Stimulated activated CD4-positive, alpha-beta T cell treated with anti-CD3 and anti-CD28 coated beads, Interleukin-1b, Interleukin-23, amount 100 ng/mL, for 1 hour (primary cell): Measurements from ENCODE around the gene POFUT1.
A peak's percentile ranks its signal among the peaks of the same experiment; 100 is the strongest.
"Not testable (repeated sequence)": the region's sequence is repeated elsewhere in the genome, so short reads cannot be mapped to it uniquely, and the experiment has no call there.

Experiments used
- DNase-seq, 2 donors: peaks; one replicate each; pipeline ENCODE4 v3.0.0-alpha.2; 2020; ENCODE audit warnings: low read depth in 2 of 2

POFUT1 gene

GRCh38 chr20:32207626-32208498 is at the start of gene POFUT1, which contains the start of gene PLAGL2:
TSS of gene POFUT1 (plus strand) at chr20:32207880. CDS start at chr20:32207942, 62 bp downstream.
TSS of gene PLAGL2 (minus strand) at chr20:32207743. CDS start at chr20:32202178, 5,565 bp downstream.
- DNase-seq, result peak; percentile 74 to 85

DNA sequence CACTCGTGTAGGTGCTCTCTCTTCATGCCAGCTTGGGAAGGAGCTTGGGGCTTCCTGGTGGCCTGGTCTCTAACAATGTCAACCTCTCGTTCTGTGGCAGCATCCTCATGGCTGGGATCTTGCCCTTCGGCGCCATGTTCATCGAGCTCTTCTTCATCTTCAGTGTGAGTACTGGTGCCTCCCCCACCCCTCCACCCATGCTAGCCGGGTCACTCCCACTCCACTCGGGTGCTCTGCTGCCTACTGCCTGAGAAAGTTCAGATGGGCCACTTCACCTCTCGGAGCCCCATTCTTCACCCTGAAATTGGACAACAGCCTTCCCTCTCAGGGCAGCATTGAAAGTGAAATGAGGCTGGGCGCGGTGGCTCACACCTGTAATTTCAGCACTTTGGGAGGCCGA is 49.3 kb upstream of the POFUT1 start:
- no peak for DNase-seq

GRCh38 chr20:32158943-32159660 is 48.6 kb upstream of the POFUT1 start:
- no peak for DNase-seq

DNA sequence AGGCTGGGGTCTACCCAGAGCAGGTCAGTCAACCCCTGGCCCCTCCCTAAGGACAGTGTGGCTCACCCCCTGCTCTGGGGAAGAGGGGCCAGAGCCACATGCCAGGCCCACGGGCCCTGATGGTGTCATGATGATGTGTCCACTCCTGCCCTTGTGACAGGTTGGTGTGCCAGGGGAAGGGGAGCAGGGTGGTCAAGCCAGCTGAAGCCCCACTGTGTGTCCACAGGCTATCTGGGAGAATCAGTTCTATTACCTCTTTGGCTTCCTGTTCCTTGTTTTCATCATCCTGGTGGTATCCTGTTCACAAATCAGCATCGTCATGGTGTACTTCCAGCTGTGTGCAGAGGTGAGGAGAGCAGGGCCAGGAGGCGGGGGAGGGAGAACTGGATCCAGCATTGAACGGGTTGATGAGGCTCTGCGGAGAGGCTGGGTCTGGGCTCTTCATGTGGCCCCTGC is 47.9 kb upstream of the POFUT1 start:
- DNase-seq, result no peak

- DNase-seq, result no peak
Measured at GRCh38 chr20:32160341-32160740, 47.3 kb upstream of the POFUT1 start.

GRCh38 chr20:32162351-32162750 is 45.3 kb upstream of the POFUT1 start:
- DNase-seq, result no peak

DNA sequence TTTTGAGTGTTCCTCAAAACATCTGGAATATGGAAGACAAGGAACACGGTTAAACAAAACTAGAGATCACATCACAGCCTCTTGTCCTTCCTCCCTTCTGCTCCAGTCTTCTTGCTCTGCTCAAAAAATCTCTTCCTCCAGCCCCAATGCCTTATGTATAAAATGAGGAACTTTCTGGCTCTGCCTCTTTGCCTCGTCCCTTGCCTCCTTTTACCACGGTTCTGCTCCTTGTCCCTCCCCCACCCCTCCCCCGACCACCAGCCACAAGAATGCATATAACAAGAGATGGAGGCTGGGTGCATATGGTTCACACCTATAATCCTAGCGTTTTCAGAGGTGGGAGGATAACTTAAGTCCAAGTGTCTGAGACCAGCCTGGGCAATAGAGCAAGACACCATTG is 43.7 kb upstream of the POFUT1 start:
- no peak for DNase-seq

DNA sequence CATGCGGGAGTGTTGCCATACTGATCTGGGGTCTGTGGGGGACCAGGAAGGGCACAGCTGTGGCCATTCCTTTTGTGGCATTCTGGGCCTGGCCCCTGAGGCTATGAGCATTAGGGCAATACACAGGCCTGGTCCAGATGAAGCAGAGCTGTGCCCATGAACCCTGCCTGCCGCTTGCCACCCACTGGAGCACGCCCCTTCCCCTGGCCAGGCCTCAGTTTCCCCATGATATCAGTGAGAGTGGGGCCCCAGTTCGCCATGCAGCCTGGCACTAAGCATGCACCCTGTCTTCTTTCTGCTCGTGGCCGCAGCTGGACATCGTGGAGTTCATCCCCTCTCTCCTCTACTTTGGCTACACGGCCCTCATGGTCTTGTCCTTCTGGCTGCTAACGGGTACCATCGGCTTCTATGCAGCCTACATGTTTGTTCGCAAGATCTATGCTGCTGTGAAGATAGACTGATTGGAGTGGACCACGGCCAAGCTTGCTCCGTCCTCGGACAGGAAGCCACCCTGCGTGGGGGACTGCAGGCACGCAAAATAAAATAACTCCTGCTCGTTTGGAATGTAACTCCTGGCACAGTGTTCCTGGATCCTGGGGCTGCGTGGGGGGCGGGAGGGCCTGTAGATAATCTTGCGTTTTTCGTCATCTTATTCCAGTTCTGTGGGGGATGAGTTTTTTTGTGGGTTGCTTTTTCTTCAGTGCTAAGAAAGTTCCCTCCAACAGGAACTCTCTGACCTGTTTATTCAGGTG is 42.5 kb upstream of the POFUT1 start:
- DNase-seq, result no peak

- DNase-seq, result no peak
Measured at GRCh38 chr20:32165836-32166545, 41.7 kb upstream of the POFUT1 start.

DNA sequence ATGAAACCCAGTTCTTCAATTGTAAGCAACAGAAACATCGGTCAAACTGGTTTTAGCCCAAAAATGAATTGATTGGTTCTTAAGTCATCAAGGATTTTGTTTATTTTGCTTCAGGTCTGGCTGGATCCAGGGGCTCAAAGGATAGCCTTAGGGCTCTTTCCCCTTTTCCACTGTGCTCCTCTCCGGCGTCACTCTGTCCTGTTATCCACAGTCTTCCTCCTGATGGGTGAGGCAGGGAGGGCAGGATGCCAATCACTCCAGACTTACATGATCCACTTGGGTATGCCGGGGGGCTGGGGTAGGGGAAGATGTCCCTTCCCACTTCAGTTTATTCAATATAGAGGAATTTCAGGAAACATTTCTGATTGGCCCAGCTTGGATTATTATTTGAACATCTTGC is 40.1 kb upstream of the POFUT1 start:
- DNase-seq, result no peak

DNA sequence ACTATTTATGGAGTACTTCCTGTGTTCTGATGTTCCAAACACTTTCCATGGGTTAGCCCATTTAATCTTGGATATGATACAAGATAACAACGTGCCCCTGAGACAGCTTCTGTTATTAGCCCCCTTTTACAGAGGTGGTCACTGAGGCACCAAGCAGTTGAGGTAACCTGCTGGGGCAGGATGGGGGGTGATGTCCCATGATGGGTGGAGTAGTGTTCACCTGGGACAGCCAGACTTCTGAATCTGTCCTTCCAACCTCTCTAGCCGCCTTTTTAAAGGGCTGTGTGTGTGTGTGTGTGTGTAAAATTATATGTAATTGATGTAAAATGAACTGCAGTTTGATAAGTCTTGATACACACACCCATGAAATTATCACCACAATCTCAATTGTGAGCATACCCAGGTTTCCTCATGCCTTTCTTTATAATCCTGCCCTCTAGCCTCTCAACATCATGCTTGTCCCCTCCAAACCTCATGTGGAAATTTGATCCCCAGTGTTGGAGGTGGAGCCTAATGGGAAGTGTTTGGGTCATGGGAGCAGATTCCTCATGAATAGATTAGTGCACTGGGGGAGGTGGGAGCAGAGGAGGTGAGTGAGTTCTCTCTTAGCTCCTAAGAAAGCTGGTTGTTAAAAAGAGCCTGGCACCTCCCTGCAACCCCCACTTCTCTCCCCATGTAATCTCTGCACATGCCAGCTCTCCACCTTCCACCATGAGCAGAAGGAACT is 39.3 kb upstream of the POFUT1 start:
- no peak for DNase-seq

- DNase-seq, result not testable (repeated sequence)
Measured at GRCh38 chr20:32177696-32178095, 30.0 kb upstream of the POFUT1 start.

- no peak for DNase-seq
Measured at GRCh38 chr20:32179515-32179914, 28.2 kb upstream of the POFUT1 start.

DNA sequence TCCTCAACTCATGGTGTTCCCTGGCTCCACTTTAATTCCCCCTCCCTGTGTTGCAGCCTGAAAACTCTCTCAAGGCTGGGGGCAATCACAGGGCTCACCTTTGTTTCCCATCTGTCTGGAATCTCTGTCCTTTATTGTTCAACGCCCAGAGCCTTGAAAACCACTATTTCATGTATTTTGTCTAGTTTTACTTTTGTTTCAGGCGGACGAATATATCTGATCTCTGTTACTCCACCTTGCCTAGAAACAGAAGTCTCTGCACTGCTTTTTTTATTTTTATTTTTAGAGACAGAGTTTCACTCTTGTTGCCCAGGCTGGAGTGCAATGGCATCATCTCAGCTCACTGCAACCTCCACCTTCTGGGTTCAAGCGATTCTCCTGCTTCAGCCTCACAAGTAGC is 27.7 kb upstream of the POFUT1 start:
- no peak for DNase-seq

DNA sequence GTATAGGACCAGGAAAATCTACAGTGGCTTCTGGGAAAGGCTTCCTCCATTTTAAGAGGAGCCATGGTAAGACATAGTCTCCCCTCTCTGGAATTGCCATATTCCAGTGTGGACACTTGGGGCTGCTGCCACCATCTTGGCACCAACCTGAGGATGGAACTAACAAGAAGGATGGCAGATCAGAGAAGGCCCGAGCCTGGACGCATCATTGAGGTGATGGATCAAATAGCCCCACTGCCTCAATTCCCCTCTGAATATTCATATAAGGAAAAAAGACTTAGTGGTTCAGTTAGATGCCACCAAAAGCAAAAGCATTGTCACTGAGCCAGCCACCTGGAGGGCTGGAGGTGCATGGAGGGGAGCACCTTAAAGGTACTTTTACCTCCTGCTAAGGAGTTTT is 26.1 kb upstream of the POFUT1 start:
- no peak for DNase-seq

GRCh38 chr20:32183947-32184635 is 23.6 kb upstream of the POFUT1 start:
- DNase-seq, result no peak

DNA sequence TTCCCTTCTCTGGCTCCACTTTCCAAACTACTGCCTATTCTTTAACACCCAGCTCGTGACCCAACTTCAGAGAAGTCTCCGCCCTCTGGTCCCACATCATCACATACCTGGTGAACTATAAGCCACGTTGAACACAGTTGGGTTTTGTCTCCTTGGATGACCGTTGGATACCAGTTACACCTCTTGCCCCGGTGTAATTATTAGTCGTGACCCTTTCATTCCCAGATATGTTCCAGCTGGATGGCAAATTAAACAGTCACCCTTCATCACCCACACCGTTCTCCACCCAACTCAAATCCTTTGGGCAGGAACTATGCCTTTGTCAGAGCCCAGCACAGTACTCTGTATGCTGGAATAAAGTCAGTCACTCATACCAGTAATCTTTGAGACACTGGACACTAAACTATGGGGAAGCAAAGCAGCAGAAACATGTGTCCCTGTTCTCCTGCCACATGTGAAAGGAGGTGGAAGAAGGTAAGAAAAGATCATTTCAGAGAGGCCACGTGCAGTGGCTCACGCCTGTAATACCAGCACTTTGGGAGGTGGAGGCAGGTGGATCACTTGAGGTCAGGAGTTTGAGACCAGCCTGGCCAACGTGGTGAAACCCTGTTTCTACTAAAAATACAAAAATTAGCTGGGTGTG is 22.6 kb upstream of the POFUT1 start:
- DNase-seq, result no peak

DNA sequence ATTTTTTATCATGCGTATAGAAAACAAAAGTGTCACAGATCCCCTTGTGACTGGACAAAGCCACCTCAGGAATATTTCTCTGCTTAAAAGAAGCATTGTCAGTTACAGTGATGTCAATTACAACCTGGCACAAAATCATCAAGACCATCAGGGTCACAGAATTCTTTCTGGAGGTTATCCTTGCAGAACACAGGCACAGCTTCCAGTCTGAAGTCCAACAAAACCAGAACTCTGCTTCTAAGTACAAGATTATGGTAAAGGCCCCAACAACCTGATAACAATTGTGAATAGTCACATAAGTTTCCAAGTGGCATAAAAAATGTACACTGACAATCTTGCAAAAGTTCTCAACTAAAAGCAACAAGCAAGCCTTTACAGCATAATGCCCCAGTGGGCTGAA is 21.2 kb upstream of the POFUT1 start:
- DNase-seq, result no peak

- DNase-seq, result no peak
Measured at GRCh38 chr20:32188376-32189122, 19.1 kb upstream of the POFUT1 start.
